ENCODE results near the gene CDCA5. TPM values are rescaled to one million over a fixed set of nuclear protein-coding genes. Genes with fewer than 3 reads are reported as not detected.

Gene CDCA5
- total RNA-seq, 3 donors from 2014 or later = 2.9 to 14.6 (median 4.8) TPM

GRCh38 chr11:65066315-65066714, 17.5 kb downstream of the CDCA5 start:
- intact Hi-C loops (cut with DNase I, micrococcal nuclease) = no loop called here
- ATAC-seq = no peak
- Histone ChIP-seq H3K9me3 (no peaks in the 10 kb centered on the region), H3K4me1 (ENCODE audit: low read depth) (no peaks in the 10 kb centered on the region), H3K36me3 (ENCODE audit: low read depth) (no peaks in the 10 kb centered on the region), H3K4me3 (no peak overlapping the region)
- no peak for DNase-seq
- TF ChIP-seq, protein P1, sequence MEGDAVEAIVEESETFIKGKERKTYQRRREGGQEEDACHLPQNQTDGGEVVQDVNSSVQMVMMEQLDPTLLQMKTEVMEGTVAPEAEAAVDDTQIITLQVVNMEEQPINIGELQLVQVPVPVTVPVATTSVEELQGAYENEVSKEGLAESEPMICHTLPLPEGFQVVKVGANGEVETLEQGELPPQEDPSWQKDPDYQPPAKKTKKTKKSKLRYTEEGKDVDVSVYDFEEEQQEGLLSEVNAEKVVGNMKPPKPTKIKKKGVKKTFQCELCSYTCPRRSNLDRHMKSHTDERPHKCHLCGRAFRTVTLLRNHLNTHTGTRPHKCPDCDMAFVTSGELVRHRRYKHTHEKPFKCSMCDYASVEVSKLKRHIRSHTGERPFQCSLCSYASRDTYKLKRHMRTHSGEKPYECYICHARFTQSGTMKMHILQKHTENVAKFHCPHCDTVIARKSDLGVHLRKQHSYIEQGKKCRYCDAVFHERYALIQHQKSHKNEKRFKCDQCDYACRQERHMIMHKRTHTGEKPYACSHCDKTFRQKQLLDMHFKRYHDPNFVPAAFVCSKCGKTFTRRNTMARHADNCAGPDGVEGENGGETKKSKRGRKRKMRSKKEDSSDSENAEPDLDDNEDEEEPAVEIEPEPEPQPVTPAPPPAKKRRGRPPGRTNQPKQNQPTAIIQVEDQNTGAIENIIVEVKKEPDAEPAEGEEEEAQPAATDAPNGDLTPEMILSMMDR (IDR thresholded peaks at IDR 0.05) = no peak

- intact Hi-C loops (cut with DNase I, micrococcal nuclease) = no loop called here
- Histone ChIP-seq H3K4me1 (ENCODE audit: low read depth) (no peaks in the 10 kb centered on the region), H3K36me3 (ENCODE audit: low read depth) (no peaks in the 10 kb centered on the region), H3K9me3 (no peaks in the 10 kb centered on the region), H3K4me3 (no peak overlapping the region)
- DNase-seq = no peak
- no peak for ATAC-seq
- TF ChIP-seq, protein P1 (IDR thresholded peaks at IDR 0.05) = no peak
Observed at GRCh38 chr11:65065851-65066250, 18.0 kb downstream of the CDCA5 start.

GRCh38 chr11:65064847-65065240, 19.0 kb downstream of the CDCA5 start:
- no peaks in the 10 kb centered on the region for H3K4me1 ChIP-seq (ENCODE audit: low read depth)
- ATAC-seq (no peak), DNase-seq (no peak)
- intact Hi-C loops (cut with DNase I, micrococcal nuclease) = no loop called here
- H3K9me3 ChIP-seq = no peaks in the 10 kb centered on the region
- TF ChIP-seq, protein P1 (IDR thresholded peaks at IDR 0.05) = no peak
- H3K4me3 ChIP-seq = no peak overlapping the region
- no peaks in the 10 kb centered on the region for H3K36me3 ChIP-seq (ENCODE audit: low read depth)

DNA sequence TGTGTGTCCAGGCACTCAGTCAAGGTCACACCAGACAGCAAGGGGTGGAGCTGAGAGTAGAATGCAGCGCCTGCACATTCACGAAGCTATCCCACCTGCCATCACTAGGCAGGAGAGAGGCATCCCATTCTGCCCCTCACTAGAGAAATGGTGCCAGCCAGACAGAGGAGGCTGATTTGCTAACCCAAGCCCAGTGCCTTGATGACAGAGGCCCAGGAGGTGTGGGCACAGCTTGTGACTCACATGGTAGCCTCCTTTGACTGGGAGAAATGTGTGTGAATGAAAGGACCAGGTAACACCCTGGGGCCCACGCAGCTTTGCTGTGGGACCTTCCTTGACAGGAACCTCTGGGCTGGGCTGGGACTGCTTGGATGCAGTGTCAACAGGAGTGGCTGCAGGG, 20.3 kb downstream of the CDCA5 start:
- Histone ChIP-seq H3K9me3 (no peaks in the 10 kb centered on the region), H3K36me3 (ENCODE audit: low read depth) (no peaks in the 10 kb centered on the region), H3K4me3 (no peak overlapping the region), H3K4me1 (ENCODE audit: low read depth) (peaks cover 3% of the 10 kb centered on the region)
- intact Hi-C loops (cut with DNase I, micrococcal nuclease) = no loop called here
- TF ChIP-seq, protein P1 (IDR thresholded peaks at IDR 0.05) = no peak
- ATAC-seq (no peak), DNase-seq (no peak)

DNA sequence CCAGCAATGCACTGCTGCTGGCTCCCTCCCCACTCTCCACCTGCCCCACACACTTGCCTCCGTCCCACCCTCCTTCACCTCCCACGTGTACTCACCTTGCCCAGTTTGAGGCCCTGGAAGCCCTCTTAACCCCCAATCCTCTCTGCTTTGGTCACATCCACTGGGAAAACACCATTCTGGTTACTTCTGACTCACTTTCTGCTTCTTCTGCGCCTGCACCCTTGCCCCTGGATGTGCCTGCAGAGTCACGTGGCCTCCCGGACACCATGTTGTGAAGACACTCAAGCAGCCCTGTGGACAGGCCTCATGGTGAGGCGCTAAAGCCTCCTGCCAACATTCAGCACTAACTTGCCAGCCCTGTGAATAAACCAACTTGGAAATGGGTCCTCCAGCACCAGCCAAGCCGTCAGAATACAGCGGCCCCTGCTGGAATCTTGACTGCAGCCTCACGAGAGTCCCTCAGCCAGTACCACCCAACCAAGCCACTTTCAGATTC, 22.9 kb downstream of the CDCA5 start:
- TF ChIP-seq, protein P1 (IDR thresholded peaks at IDR 0.05) = no peak
- DNase-seq = no peak
- intact Hi-C loops (cut with DNase I, micrococcal nuclease) = no loop called here

More for the DNA sequence above, 22.9 kb downstream of the CDCA5 start:
- no peak for ATAC-seq
- Histone ChIP-seq H3K9me3 (no peaks in the 10 kb centered on the region), H3K4me1 (ENCODE audit: low read depth) (peaks cover 9% of the 10 kb centered on the region), H3K36me3 (ENCODE audit: low read depth) (no peaks in the 10 kb centered on the region), H3K4me3 (no peak overlapping the region)
